Mammary epithelial cell (primary cell): ENCODE results near the gene TAAR6.

Source experiments
- EZH2 ChIP-seq: IDR thresholded peaks from 2 replicates; pipeline ENCODE4 v1.6.1; 2012; ENCODE audit warnings: low read length, inconsistent platforms, borderline replicate concordance
- TF ChIP-seq, protein P1 (sequence below), 2 donors: IDR thresholded peaks in 1 of 2; conservative IDR thresholded peaks in 1 of 2; 2 replicates each; pipeline ENCODE4 v1.5.1; 2011 to 2012; ENCODE audit warnings: inconsistent platforms in 2 of 2, low read length in 2 of 2, mild to moderate bottlenecking in 2 of 2, control low read depth in 1 of 2, low read depth in 1 of 2; ENCODE audit not compliant: insufficient read depth in 1 of 2; ENCODE audit errors: extremely low read depth in 1 of 2

DNA sequence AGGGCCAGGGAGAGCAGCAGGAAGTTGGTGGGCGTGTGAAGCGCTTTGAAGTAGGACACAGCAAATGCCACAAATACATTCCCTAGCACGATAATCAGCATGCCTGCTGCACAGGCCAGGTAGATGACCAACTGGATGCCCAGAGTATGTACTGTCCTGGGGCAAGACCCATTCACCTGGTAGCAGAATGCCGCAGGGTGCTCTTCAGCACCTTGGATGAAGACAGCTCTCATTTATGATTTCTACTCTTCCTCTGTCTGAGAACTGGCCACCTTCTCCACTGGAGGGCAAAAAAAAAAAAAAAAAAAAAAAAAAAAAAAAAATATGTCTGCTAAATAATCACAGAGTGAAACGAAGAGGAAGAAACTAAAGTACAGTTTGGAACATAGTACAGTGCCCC lies 19.3 kb downstream of the TAAR6 start, which contains the start of gene TAAR5:
- TF ChIP-seq, protein P1, sequence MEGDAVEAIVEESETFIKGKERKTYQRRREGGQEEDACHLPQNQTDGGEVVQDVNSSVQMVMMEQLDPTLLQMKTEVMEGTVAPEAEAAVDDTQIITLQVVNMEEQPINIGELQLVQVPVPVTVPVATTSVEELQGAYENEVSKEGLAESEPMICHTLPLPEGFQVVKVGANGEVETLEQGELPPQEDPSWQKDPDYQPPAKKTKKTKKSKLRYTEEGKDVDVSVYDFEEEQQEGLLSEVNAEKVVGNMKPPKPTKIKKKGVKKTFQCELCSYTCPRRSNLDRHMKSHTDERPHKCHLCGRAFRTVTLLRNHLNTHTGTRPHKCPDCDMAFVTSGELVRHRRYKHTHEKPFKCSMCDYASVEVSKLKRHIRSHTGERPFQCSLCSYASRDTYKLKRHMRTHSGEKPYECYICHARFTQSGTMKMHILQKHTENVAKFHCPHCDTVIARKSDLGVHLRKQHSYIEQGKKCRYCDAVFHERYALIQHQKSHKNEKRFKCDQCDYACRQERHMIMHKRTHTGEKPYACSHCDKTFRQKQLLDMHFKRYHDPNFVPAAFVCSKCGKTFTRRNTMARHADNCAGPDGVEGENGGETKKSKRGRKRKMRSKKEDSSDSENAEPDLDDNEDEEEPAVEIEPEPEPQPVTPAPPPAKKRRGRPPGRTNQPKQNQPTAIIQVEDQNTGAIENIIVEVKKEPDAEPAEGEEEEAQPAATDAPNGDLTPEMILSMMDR (conservative IDR thresholded peaks at IDR 0.05 in 1 of 2, IDR thresholded peaks at IDR 0.05 in 1 of 2; ENCODE audit: extremely low read depth in 1 of 2, insufficient read depth in 1 of 2, low read depth in 1 of 2, low read length in 2 of 2), result no peak
- TF ChIP-seq EZH2, result no peak
